H1 (cell line): Measurements from ENCODE around the gene CADM1. TPM values are rescaled to one million over a fixed set of nuclear protein-coding genes. Genes with fewer than 3 reads are reported as not detected.

Experiments used
- CTCF ChIA-PET: fragments of 300-600 bp; sonication (Branson Sonifier 250); formaldehyde crosslinking; loops from one replicate; lab custom pipeline; 2021; ENCODE audit not compliant: partially characterized antibody; lab: Charles Lee
- POLR2A ChIA-PET: fragments of 300-600 bp; sonication (Branson Sonifier 250); formaldehyde crosslinking; loops from one replicate; lab custom pipeline; 2021; ENCODE audit warnings: inconsistent platforms; ENCODE audit not compliant: partially characterized antibody; lab: Charles Lee
- DNase-seq, 2 experiments: peaks; one replicate each; pipeline versions ENCODE4 v3.0.0 to v3.0.0-alpha.2; 2010 to 2022; ENCODE audit warnings: low spot score in 2 of 2, low read depth in 1 of 2, mixed read lengths in 1 of 2
- FAIRE-seq: peaks from 2 replicates; lab custom pipeline; 2011; peaks lifted over from hg19 to GRCh38; lab: Jason Lieb, UNC
- H2AFZ ChIP-seq: 2 replicates; pipeline ENCODE4 v1.8.1; 2012; ENCODE audit warnings: low read length, inconsistent platforms
- H2AK5ac ChIP-seq: 2 replicates; pipeline ENCODE4 v1.6.1; 2013; ENCODE audit warnings: low read depth, low read length
- H2BK120ac ChIP-seq: replicated peaks from 2 replicates; pipeline ENCODE3; 2013; ENCODE audit warnings: low read depth, low read length, inconsistent platforms
- H2BK12ac ChIP-seq: 2 replicates; pipeline ENCODE4 v1.6.1; 2013; ENCODE audit warnings: low read depth, low read length
- H2BK15ac ChIP-seq: 2 replicates; pipeline ENCODE4 v1.6.1; 2013; ENCODE audit warnings: low read length
- H2BK20ac ChIP-seq: 2 replicates; pipeline ENCODE4 v1.6.1; 2013; ENCODE audit warnings: low read length
- H2BK5ac ChIP-seq: 2 replicates; pipeline ENCODE4 v1.6.1; 2013; ENCODE audit warnings: low read depth, low read length
- H3K14ac ChIP-seq: 2 replicates; pipeline ENCODE4 v1.6.1; 2013; ENCODE audit warnings: inconsistent platforms; ENCODE audit not compliant: insufficient read length
- H3K18ac ChIP-seq: 2 replicates; pipeline ENCODE4 v1.6.1; 2013; ENCODE audit warnings: low read length; ENCODE audit errors: extremely low read depth
- H3K23ac ChIP-seq: 2 replicates; pipeline ENCODE4 v1.6.1; 2013; ENCODE audit warnings: inconsistent platforms; ENCODE audit not compliant: insufficient read length
- H3K23me2 ChIP-seq: 2 replicates; pipeline ENCODE4 v1.6.1; 2013; ENCODE audit warnings: low read depth, low read length
- H3K27ac ChIP-seq: 2 replicates; pipeline ENCODE4 v1.6.1; 2011; ENCODE audit warnings: low read depth, low read length, inconsistent platforms
- H3K27me3 ChIP-seq, 4 experiments: replicated peaks in 1 of 4; 1 replicate in 1 of 4; 2 replicates in 3 of 4; pipeline versions ENCODE4 v1.6.1 to v1.8.1; 2011 to 2013; ENCODE audit warnings: low read length in 3 of 4, mild to moderate bottlenecking in 3 of 4, inconsistent platforms in 2 of 4, mixed read lengths in 2 of 4, moderate library complexity in 1 of 4; ENCODE audit not compliant: control insufficient read depth in 3 of 4, insufficient read depth in 3 of 4; ENCODE audit errors: extremely low read depth in 1 of 4
- H3K36me3 ChIP-seq, 4 experiments: 2 replicates each; pipeline versions ENCODE4 v1.6.1 to v1.8.1; 2011 to 2013; ENCODE audit warnings: mild to moderate bottlenecking in 4 of 4, low read length in 3 of 4, moderate library complexity in 2 of 4, control low read depth in 1 of 4, inconsistent platforms in 1 of 4; ENCODE audit not compliant: insufficient read depth in 4 of 4, control insufficient read depth in 2 of 4
- H3K4ac ChIP-seq: replicated peaks from 2 replicates; pipeline ENCODE3; 2013; ENCODE audit warnings: low read length, low read depth, mixed read lengths, inconsistent platforms; ENCODE audit not compliant: insufficient read length
- H3K4me1 ChIP-seq, 4 experiments: replicated peaks in 1 of 4; 1 replicate in 1 of 4; 2 replicates in 3 of 4; pipeline versions ENCODE4 v1.6.1 to v1.8.1; 2011 to 2013; ENCODE audit warnings: low read length in 3 of 4, inconsistent platforms in 2 of 4, mixed read lengths in 1 of 4; ENCODE audit not compliant: insufficient read depth in 4 of 4, control insufficient read depth in 3 of 4
- H3K4me2 ChIP-seq, 2 experiments: 2 replicates each; pipeline versions ENCODE4 v1.6.1 to v1.8.1; 2011 to 2013; ENCODE audit warnings: low read depth in 2 of 2, low read length in 2 of 2, control low read depth in 1 of 2, inconsistent platforms in 1 of 2, mild to moderate bottlenecking in 1 of 2; ENCODE audit not compliant: insufficient read depth in 1 of 2
- H3K4me3 ChIP-seq, 4 experiments: fragments of 200-600, 300-600 bp in 1 of 4; sonication (generic), shearing (Covaris generic), sonication (Bioruptor Twin) in 1 of 4; 2 replicates each; pipeline versions ENCODE4 v1.5.1 to v1.8.1; 2011 to 2016; ENCODE audit warnings: low read length in 4 of 4, low read depth in 3 of 4, control low read depth in 2 of 4, inconsistent platforms in 2 of 4, mild to moderate bottlenecking in 2 of 4, mixed read lengths in 1 of 4, moderate library complexity in 1 of 4; ENCODE audit not compliant: insufficient read depth in 2 of 4; ENCODE audit errors: extremely low read depth in 1 of 4
- H3K56ac ChIP-seq: replicated peaks from 2 replicates; pipeline ENCODE3; 2013; ENCODE audit warnings: low read depth, mild to moderate bottlenecking, mixed read lengths, low read length, inconsistent platforms; ENCODE audit not compliant: insufficient read length
- H3K79me1 ChIP-seq: 2 replicates; pipeline ENCODE4 v1.6.1; 2013; ENCODE audit warnings: low read depth, low read length, control low read depth
- H3K79me2 ChIP-seq, 2 experiments: 2 replicates each; pipeline versions ENCODE4 v1.6.1 to v1.8.1; 2012 to 2013; ENCODE audit warnings: low read length in 2 of 2, mild to moderate bottlenecking in 2 of 2, inconsistent platforms in 1 of 2; ENCODE audit not compliant: insufficient read depth in 2 of 2, control insufficient read depth in 1 of 2
- H3K9ac ChIP-seq, 4 experiments: replicated peaks in 1 of 4; 1 replicate in 1 of 4; 2 replicates in 3 of 4; pipeline versions ENCODE4 v1.6.1 to v1.8.1; 2011 to 2013; ENCODE audit warnings: low read depth in 3 of 4, low read length in 3 of 4, control low read depth in 2 of 4, mild to moderate bottlenecking in 2 of 4, moderate library complexity in 2 of 4, inconsistent platforms in 1 of 4; ENCODE audit errors: extremely low read depth in 1 of 4
- H3K9me3 ChIP-seq, 2 experiments: 2 replicates each; pipeline versions ENCODE4 v1.6.1 to v1.8.1; 2012 to 2013; ENCODE audit warnings: mild to moderate bottlenecking in 2 of 2, moderate library complexity in 2 of 2, control low read depth in 1 of 2, inconsistent platforms in 1 of 2, low read depth in 1 of 2, low read length in 1 of 2, mixed read lengths in 1 of 2; ENCODE audit not compliant: insufficient read depth in 2 of 2
- H4K20me1 ChIP-seq, 2 experiments: replicated peaks in 1 of 2; 2 replicates each; pipeline versions ENCODE3 to v1.8.1; 2011 to 2013; ENCODE audit warnings: inconsistent platforms in 2 of 2, low read length in 2 of 2, mild to moderate bottlenecking in 1 of 2; ENCODE audit not compliant: insufficient read depth in 2 of 2, control insufficient read depth in 1 of 2
- H4K5ac ChIP-seq: 2 replicates; pipeline ENCODE4 v1.6.1; 2013; ENCODE audit warnings: low read length, low read depth, mixed read lengths, inconsistent platforms; ENCODE audit not compliant: insufficient read length
- H4K8ac ChIP-seq: 2 replicates; pipeline ENCODE4 v1.8.0; 2013; ENCODE audit warnings: mild to moderate bottlenecking, moderate library complexity, low read length, inconsistent platforms; ENCODE audit not compliant: insufficient read depth; ENCODE audit errors: extremely low read depth
- H4K91ac ChIP-seq: replicated peaks from 2 replicates; pipeline ENCODE3; 2013; ENCODE audit warnings: low read length, mixed read lengths, inconsistent platforms; ENCODE audit not compliant: insufficient read length
- CTBP2 ChIP-seq: IDR thresholded peaks from 2 replicates; pipeline ENCODE4 v1.7.0; 2011; ENCODE audit warnings: borderline replicate concordance, mild to moderate bottlenecking, moderate library complexity, mixed read lengths, low read length; ENCODE audit not compliant: insufficient read depth, insufficient read length
- FOSL1 ChIP-seq: IDR thresholded peaks from 2 replicates; pipeline ENCODE4 v1.6.1; 2011; ENCODE audit warnings: mild to moderate bottlenecking, low read depth, low read length, moderate library complexity; ENCODE audit not compliant: insufficient read depth
- HDAC6 ChIP-seq: IDR thresholded peaks from one replicate; pipeline ENCODE4 v1.7.1; 2012; ENCODE audit warnings: low read depth, mild to moderate bottlenecking, inconsistent platforms, low read length, moderate library complexity
- JUND ChIP-seq: IDR thresholded peaks from 2 replicates; pipeline ENCODE4 v1.6.1; 2011; ENCODE audit warnings: mild to moderate bottlenecking, improper control_type of control experiment, low read length
- NANOG ChIP-seq: IDR thresholded peaks from 2 replicates; pipeline ENCODE4 v1.6.1; 2011; ENCODE audit warnings: low read length, low read depth, mild to moderate bottlenecking, inconsistent platforms; ENCODE audit not compliant: insufficient read depth, poor library complexity, severe bottlenecking
- PHF8 ChIP-seq: fragments of 200-600 bp; sonication (generic); conservative IDR thresholded peaks from 2 replicates; pipeline ENCODE4 v1.7.1; 2012; ENCODE audit warnings: low read depth, mild to moderate bottlenecking, inconsistent platforms, low read length, moderate library complexity
- RBBP5 ChIP-seq: IDR thresholded peaks from 2 replicates; pipeline ENCODE4 v1.7.1; 2012; ENCODE audit warnings: low read depth, mild to moderate bottlenecking, inconsistent platforms, low read length, moderate library complexity, borderline replicate concordance
- RFX5 ChIP-seq: IDR thresholded peaks from 2 replicates; pipeline ENCODE4 v1.6.1; 2011; ENCODE audit warnings: low read depth, low read length, improper control_type of control experiment, borderline replicate concordance
- RXRA ChIP-seq: IDR thresholded peaks from 2 replicates; pipeline ENCODE4 v1.6.1; 2011; ENCODE audit warnings: low read depth, mild to moderate bottlenecking, low read length, moderate library complexity; ENCODE audit not compliant: insufficient read depth
- SIX5 ChIP-seq: IDR thresholded peaks from 2 replicates; pipeline ENCODE4 v1.6.1; 2011; ENCODE audit warnings: mild to moderate bottlenecking, low read depth, low read length
- SP1 ChIP-seq: IDR thresholded peaks from 2 replicates; pipeline ENCODE4 v1.6.1; 2011; ENCODE audit warnings: low read depth, low read length
- TAF7 ChIP-seq: optimal IDR thresholded peaks from 2 replicates; pipeline ENCODE3; 2011; ENCODE audit warnings: low read depth, mild to moderate bottlenecking, inconsistent platforms, low read length, moderate library complexity, borderline replicate concordance
- TBP ChIP-seq: IDR thresholded peaks from 2 replicates; pipeline ENCODE4 v1.6.1; 2011; ENCODE audit warnings: low read depth, low read length, improper control_type of control experiment
- YY1 ChIP-seq: IDR thresholded peaks from 2 replicates; pipeline ENCODE4 v1.6.1; 2011; ENCODE audit warnings: low read depth, mild to moderate bottlenecking, low read length
- WGBS, 2 experiments: shearing (Covaris generic) in 1 of 2; methylation state at CpG; one replicate each; pipeline versions ENCODE4 v1.1.6 to v1.1.7; 2013 to 2015; ENCODE audit warnings: low lambda C conversion rate in 2 of 2, mixed read lengths in 2 of 2, inconsistent platforms in 1 of 2, low coverage in 1 of 2, missing lambda C conversion rate in 1 of 2; ENCODE audit not compliant: insufficient replicate concordance in 2 of 2, insufficient coverage in 1 of 2, insufficient read length in 1 of 2; ENCODE audit errors: extremely low coverage in 1 of 2, missing lambda C conversion rate in 1 of 2; 5-methylcytosine and 5-hydroxymethylcytosine counted together
- polyA plus RNA-seq, 7 experiments: library from polyadenylated mRNA; depleted of rRNA in 3 of 7; stranded (reverse) in 5 of 7; unstranded in 2 of 7; fragments of >200 nt in 5 of 7; fragments of 200-250 nt in 2 of 7; gene quantifications; 1 replicate in 5 of 7; 2 replicates in 1 of 7; 4 replicates in 1 of 7; pipeline versions ENCODE4 v1.2.1 to v1.2.3, GENCODE V29; 2011 to 2013; ENCODE audit warnings: missing spikeins in 2 of 7, mixed read lengths in 2 of 7
- total RNA-seq: library from RNA; stranded (reverse); fragmentation: NEBNext Ultra II Directional; extraction: Animal tissue kit (Norgen Biotek cat#: 25700); gene quantifications from 2 replicates; pipeline ENCODE4 v1.2.1, GENCODE V29; 2021

Gene CADM1
- total and polyA plus RNA-seq, 2 of the 8 experiments (the other 6 are each of a cell fraction or from before 2014, with no cell fraction given): 8.3 to 25.3 TPM

DNA sequence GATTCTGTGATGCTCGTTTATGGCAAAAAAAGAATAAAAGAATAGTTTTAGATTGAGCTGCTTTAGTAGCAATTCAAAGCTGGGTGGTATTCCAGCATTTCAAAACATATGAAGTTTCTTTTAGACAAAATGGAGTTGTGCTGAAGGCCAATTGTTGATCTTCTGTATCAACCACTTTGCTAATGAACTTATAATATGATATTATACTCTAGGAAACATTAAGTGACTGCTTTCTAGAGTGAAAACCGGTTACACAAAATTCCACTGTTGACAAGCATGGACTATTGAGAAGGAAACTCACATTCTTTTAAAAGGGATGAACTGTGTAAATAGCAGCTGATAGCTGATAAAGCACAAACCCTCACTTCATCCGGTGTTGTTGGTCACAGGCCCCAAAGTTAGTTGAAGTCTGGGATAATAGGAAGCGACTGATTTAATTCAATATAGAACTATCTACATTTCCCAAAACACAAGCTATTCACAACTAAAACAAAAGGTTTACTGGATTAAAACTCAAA is 255.1 kb downstream of the CADM1 start:
- no peak overlapping the region for H2BK20ac ChIP-seq
- H3K27ac ChIP-seq: no peak overlapping the region
- no peaks in the 10 kb centered on the region for H3K27me3 ChIP-seq
- peaks cover 0 to 3% (median 0%) of the 10 kb centered on the region in 4 experiments; a peak in 1 of 7 replicates for H3K4me1 ChIP-seq
- no peak overlapping the region for H3K23ac ChIP-seq
- no peak overlapping the region for H2AFZ ChIP-seq
- H3K9ac ChIP-seq: no peak overlapping the region
- no peak overlapping the region for H4K91ac ChIP-seq
- no peak overlapping the region for H2BK120ac ChIP-seq
- H4K20me1 ChIP-seq: no peaks in the 10 kb centered on the region
- H2BK5ac ChIP-seq: no peak overlapping the region
- no peak overlapping the region for H3K56ac ChIP-seq
- H3K4me3 ChIP-seq: no peak overlapping the region
- TF ChIP-seq RBBP5 (no peak), RFX5 (no peak), CTBP2 (no peak), TBP (no peak), YY1 (no peak), FOSL1 (no peak), SP1 (no peak), PHF8 (no peak), SIX5 (no peak), JUND (no peak), HDAC6 (no peak), NANOG (no peak), RXRA (no peak), TAF7 (no peak)
- no peak overlapping the region for H3K4me2 ChIP-seq
- DNase-seq (no peak), FAIRE-seq (no peak)
- ChIA-PET CTCF (interaction anchor here (0.9 to 4.8 kb wide), 5 partner anchors 8 to 968 kb away, joined by 3 to 24 read pairs (median 4); no protein-coding TSS in a partner anchor), POLR2A (interaction anchor here (0.5 kb wide), 1 partner anchor 1059 kb away, joined by 3 read pairs; no protein-coding TSS in a partner anchor)
- H4K8ac ChIP-seq: no peak overlapping the region
- no peaks in the 10 kb centered on the region for H3K9me3 ChIP-seq
- H3K4ac ChIP-seq: no peak overlapping the region
- H2AK5ac ChIP-seq: no peak overlapping the region
- no peaks in the 10 kb centered on the region for H3K23me2 ChIP-seq
- no peak overlapping the region for H3K14ac ChIP-seq
- H4K5ac ChIP-seq: no peak overlapping the region
- no peaks in the 10 kb centered on the region for H3K36me3 ChIP-seq
- H3K79me2 ChIP-seq: no peaks in the 10 kb centered on the region
- H3K79me1 ChIP-seq: no peaks in the 10 kb centered on the region
- WGBS, 2 experiments: 67% methylated on average over 4 of the region's 4 CpGs; no CpG with 5 or more reads in 1 of the 2 experiments
- no peak overlapping the region for H2BK15ac ChIP-seq
- no peak overlapping the region for H3K18ac ChIP-seq
- no peak overlapping the region for H2BK12ac ChIP-seq
